Kidney (tissue), 14 donors: ENCODE measurements around the gene TAF1A. TPM values are rescaled to one million over a fixed set of nuclear protein-coding genes. Genes with fewer than 3 reads are reported as not detected.

ENCODE experiments used
- DNase-seq, 5 donors: peaks; one replicate each; pipeline ENCODE4 v3.0.0-alpha.2; 2013 to 2020
- FAIRE-seq: peaks from 2 replicates; lab custom pipeline; 2012; peaks lifted over from hg19 to GRCh38; lab: Jason Lieb, UNC
- H3K27ac ChIP-seq, 2 donors: one replicate each; pipeline ENCODE4 v1.7.0; 2013; ENCODE audit warnings: low read depth in 2 of 2, low read length in 2 of 2, inconsistent platforms in 1 of 2
- H3K27me3 ChIP-seq: one replicate; pipeline ENCODE4 v1.7.1; 2013; ENCODE audit warnings: low read length, inconsistent platforms; ENCODE audit not compliant: control insufficient read depth, insufficient read depth
- H3K36me3 ChIP-seq, 3 donors: one replicate each; pipeline versions ENCODE4 v1.7.0 to v1.7.1; 2013; ENCODE audit warnings: low read length in 3 of 3, control low read depth in 1 of 3, inconsistent platforms in 1 of 3; ENCODE audit not compliant: insufficient read depth in 3 of 3, control insufficient read depth in 2 of 3
- H3K4me1 ChIP-seq, 3 donors: one replicate each; pipeline versions ENCODE4 v1.7.0 to v1.7.1; 2013; ENCODE audit warnings: low read length in 3 of 3, inconsistent platforms in 1 of 3, low read depth in 1 of 3; ENCODE audit not compliant: control insufficient read depth in 2 of 3, insufficient read depth in 2 of 3
- H3K4me3 ChIP-seq, 3 donors: one replicate each; pipeline versions ENCODE4 v1.7.0 to v1.8.1; 2013; ENCODE audit warnings: low read length in 3 of 3, control low read depth in 1 of 3, inconsistent platforms in 1 of 3
- H3K9ac ChIP-seq, 3 donors: one replicate each; pipeline versions ENCODE4 v1.7.0 to v1.7.1; 2013; ENCODE audit warnings: low read length in 3 of 3, control low read depth in 1 of 3, inconsistent platforms in 1 of 3
- H3K9me3 ChIP-seq, 3 donors: one replicate each; pipeline versions ENCODE4 v1.7.0 to v1.7.1; 2013; ENCODE audit warnings: low read length in 3 of 3, control low read depth in 1 of 3, inconsistent platforms in 1 of 3; ENCODE audit not compliant: control insufficient read depth in 2 of 3, insufficient read depth in 1 of 3
- intact Hi-C: fragments of 100-400 bp; cut with DNase I; formaldehyde crosslinking; loops from one replicate; pipeline ENCODE4 v1.11.1; 2022
- polyA plus RNA-seq: library from polyadenylated mRNA; stranded (reverse); fragments of 350-450 nt; fragmentation: Illumina TruSeq; extraction: RNeasy Lipid Tissue Mini Kit (QIAGEN cat#74804); gene quantifications from one replicate; pipeline ENCODE4 v1.2.3, GENCODE V29; 2014; ENCODE audit warnings: low read depth, low replicate concordance; ENCODE audit not compliant: insufficient read depth
- total RNA-seq: library from RNA; stranded (reverse); fragmentation: NEBNext Ultra II Directional; extraction: Animal tissue kit (Norgen Biotek cat#: 25700); gene quantifications from one replicate; pipeline ENCODE4 v1.2.1, GENCODE V29; 2021
- TF ChIP-seq, protein P1 (sequence below): IDR thresholded peaks from 3 replicates; pipeline ENCODE4 v1.5.1; 2012; ENCODE audit warnings: mild to moderate bottlenecking, moderate library complexity, borderline replicate concordance; ENCODE audit not compliant: insufficient read depth; ENCODE audit errors: extremely low read depth
- donor health status: control.
- donor health status: control.
- donor health status: control.
- donor health status: control.
- donor health status: control.
- donor health status: DM: yes; HTN: yes; CAD: no.
- donor health status: Normal renal cell carcinoma (clear cell type).

Gene TAF1A
- total and polyA plus RNA-seq, 2 donors from 2014 or later, result 1.9 to 8.2 TPM

GRCh38 chr1:222606757-222607156 is 17.0 kb upstream of the TAF1A start:
- H3K27me3 ChIP-seq, result no peaks in the 10 kb centered on the region
- H3K9me3 ChIP-seq, result no peaks in the 10 kb centered on the region
- H3K9ac ChIP-seq, result no peak overlapping the region
- TF ChIP-seq, protein P1, sequence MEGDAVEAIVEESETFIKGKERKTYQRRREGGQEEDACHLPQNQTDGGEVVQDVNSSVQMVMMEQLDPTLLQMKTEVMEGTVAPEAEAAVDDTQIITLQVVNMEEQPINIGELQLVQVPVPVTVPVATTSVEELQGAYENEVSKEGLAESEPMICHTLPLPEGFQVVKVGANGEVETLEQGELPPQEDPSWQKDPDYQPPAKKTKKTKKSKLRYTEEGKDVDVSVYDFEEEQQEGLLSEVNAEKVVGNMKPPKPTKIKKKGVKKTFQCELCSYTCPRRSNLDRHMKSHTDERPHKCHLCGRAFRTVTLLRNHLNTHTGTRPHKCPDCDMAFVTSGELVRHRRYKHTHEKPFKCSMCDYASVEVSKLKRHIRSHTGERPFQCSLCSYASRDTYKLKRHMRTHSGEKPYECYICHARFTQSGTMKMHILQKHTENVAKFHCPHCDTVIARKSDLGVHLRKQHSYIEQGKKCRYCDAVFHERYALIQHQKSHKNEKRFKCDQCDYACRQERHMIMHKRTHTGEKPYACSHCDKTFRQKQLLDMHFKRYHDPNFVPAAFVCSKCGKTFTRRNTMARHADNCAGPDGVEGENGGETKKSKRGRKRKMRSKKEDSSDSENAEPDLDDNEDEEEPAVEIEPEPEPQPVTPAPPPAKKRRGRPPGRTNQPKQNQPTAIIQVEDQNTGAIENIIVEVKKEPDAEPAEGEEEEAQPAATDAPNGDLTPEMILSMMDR, result no peak
- no peak for FAIRE-seq
- intact Hi-C loops, result no loop called here
- DNase-seq, result no peak
- no peak overlapping the region for H3K4me3 ChIP-seq
- no peak overlapping the region for H3K27ac ChIP-seq
- no peaks in the 10 kb centered on the region for H3K4me1 ChIP-seq
- H3K36me3 ChIP-seq, result no peaks in the 10 kb centered on the region

DNA sequence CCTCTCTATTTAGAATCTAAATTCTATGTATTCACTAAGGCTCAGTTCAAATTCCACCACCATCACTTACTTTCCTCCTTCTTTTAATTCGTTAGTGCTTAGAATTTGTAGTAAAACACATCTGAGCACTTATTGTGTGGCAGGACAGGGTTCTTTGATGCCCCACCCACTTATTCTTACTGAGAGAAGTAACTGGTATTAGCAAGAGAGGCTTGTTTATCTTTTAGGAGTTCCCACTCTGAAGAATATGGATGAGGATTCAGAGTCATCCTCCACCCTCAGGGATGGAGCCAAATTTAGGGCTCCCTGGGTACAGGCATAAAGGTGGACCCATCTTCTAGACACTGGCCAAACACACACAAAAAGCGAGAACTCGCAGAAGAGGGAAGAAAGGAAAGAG is 11.5 kb upstream of the TAF1A start:
- no peak overlapping the region for H3K27ac ChIP-seq
- H3K4me3 ChIP-seq, result no peak overlapping the region
- intact Hi-C loops, result no loop called here
- H3K9me3 ChIP-seq, result no peaks in the 10 kb centered on the region
- no peaks in the 10 kb centered on the region for H3K36me3 ChIP-seq
- FAIRE-seq, result no peak
- DNase-seq, result no peak
- H3K9ac ChIP-seq, result no peak overlapping the region
- H3K4me1 ChIP-seq, result no peaks in the 10 kb centered on the region
- TF ChIP-seq, protein P1, result no peak
- H3K27me3 ChIP-seq, result no peaks in the 10 kb centered on the region

- TF ChIP-seq, protein P1, result no peak
Observed at GRCh38 chr1:222600281-222600680, 10.5 kb upstream of the TAF1A start.

GRCh38 chr1:222596696-222597095 is 7.0 kb upstream of the TAF1A start:
- H3K4me3 ChIP-seq, result no peak overlapping the region
- no peaks in the 10 kb centered on the region for H3K9me3 ChIP-seq
- H3K4me1 ChIP-seq, result no peaks in the 10 kb centered on the region
- DNase-seq (no peak), FAIRE-seq (no peak)
- TF ChIP-seq, protein P1, result no peak
- intact Hi-C loops, result no loop called here
- H3K27me3 ChIP-seq, result no peaks in the 10 kb centered on the region
- no peak overlapping the region for H3K27ac ChIP-seq
- H3K9ac ChIP-seq, result no peak overlapping the region
- H3K36me3 ChIP-seq, result no peaks in the 10 kb centered on the region

More at GRCh38 chr1:222600281-222600680, 10.5 kb upstream of the TAF1A start:
- intact Hi-C loops, result no loop called here
- DNase-seq (no peak), FAIRE-seq (no peak)
- no peaks in the 10 kb centered on the region for H3K27me3 ChIP-seq
- H3K36me3 ChIP-seq, result no peaks in the 10 kb centered on the region
- H3K9me3 ChIP-seq, result no peaks in the 10 kb centered on the region
- no peak overlapping the region for H3K4me3 ChIP-seq
- no peaks in the 10 kb centered on the region for H3K4me1 ChIP-seq
- H3K27ac ChIP-seq, result no peak overlapping the region
- H3K9ac ChIP-seq, result no peak overlapping the region
